ENCODE measurements around the gene KLHL20.
"Not testable (repeated sequence)": the region's sequence is repeated elsewhere in the genome, so short reads cannot be mapped to it uniquely, and the experiment has no call there.

The KLHL20 gene

DNA sequence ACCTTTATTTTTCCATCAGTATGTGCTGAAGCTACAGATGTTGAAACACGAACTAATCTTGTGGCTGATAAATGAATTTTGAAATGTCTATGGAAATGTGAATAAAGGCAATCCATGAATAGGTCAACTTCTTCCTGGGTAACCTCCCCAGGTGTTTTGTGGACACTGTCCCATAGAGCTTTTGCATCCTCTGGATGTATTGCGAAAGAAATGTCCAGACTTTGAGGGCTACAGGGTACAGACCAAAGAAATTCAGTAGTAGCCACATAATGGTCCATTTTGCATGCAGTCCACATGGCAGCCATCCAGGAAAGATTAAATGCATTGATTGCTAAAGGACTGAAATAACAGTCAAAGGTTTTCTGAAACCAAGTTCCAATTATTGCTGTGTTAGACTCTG is 88.2 kb downstream of the KLHL20 start:
- no peaks in the 10 kb centered on the region for H3K27me3 ChIP-seq (ENCODE audit: control insufficient read depth, insufficient read depth, low read length)
- H3K4me1 ChIP-seq (ENCODE audit: control insufficient read depth, insufficient read depth, low read length): no peaks in the 10 kb centered on the region
- H3K4me3 ChIP-seq (ENCODE audit: low read length): no peak overlapping the region
- no peaks in the 10 kb centered on the region for H3K36me3 ChIP-seq (ENCODE audit: control insufficient read depth, insufficient read depth, low read length)
- H3K9me3 ChIP-seq (ENCODE audit: control insufficient read depth, low read length): no peaks in the 10 kb centered on the region
- H3K9ac ChIP-seq (ENCODE audit: low read length): no peak overlapping the region

DNA sequence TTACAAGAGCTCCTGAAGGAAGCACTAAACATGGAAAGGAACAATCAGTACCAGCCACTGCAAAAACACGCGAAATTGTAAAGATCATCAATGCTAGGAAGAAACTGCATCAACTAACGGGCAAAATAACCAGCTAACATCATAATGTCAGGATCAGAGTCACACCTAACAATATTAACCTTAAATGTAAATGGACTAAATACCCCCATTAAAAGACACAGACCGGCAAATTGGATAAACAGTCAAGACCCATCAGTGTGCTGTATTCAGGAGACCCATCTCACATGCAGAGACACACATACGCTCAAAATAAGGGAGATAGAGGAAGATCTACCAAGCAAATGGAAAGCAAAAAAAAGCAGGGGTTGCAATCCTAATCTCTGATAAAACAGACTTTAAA is 98.9 kb downstream of the KLHL20 start:
- not testable (repeated sequence) for H3K4me3 ChIP-seq (ENCODE audit: low read length); H3K9me3 ChIP-seq (ENCODE audit: control insufficient read depth, low read length); H3K36me3 ChIP-seq (ENCODE audit: control insufficient read depth, insufficient read depth, low read length); H3K9ac ChIP-seq (ENCODE audit: low read length); H3K27me3 ChIP-seq (ENCODE audit: control insufficient read depth, insufficient read depth, low read length); H3K4me1 ChIP-seq (ENCODE audit: control insufficient read depth, insufficient read depth, low read length)

DNA sequence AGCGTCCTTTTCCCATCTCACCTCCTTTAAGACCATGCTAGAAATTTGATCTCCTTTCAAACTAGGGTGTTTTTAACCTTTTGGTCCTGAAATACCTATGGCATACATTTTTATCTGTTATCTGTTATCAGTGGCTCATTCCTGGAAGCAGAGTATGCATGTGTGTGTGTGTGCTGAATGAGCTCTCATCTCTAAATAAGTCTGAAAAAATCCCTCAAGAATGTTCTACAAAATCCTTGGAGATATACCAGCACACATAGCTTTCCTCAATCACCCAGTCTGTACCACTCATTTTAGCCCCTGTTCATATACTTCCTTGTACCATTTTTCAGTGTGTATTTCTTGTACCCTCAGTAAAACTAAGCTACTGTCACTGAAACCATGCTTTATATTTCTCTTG is 103.7 kb downstream of the KLHL20 start:
- peaks cover 4% of the 10 kb centered on the region for H3K4me1 ChIP-seq (ENCODE audit: control insufficient read depth, insufficient read depth, low read length)
- no peaks in the 10 kb centered on the region for H3K36me3 ChIP-seq (ENCODE audit: control insufficient read depth, insufficient read depth, low read length)
- no peaks in the 10 kb centered on the region for H3K27me3 ChIP-seq (ENCODE audit: control insufficient read depth, insufficient read depth, low read length)
- no peak overlapping the region for H3K4me3 ChIP-seq (ENCODE audit: low read length)
- H3K9me3 ChIP-seq (ENCODE audit: control insufficient read depth, low read length): no peaks in the 10 kb centered on the region
- H3K9ac ChIP-seq (ENCODE audit: low read length): no peak overlapping the region

DNA sequence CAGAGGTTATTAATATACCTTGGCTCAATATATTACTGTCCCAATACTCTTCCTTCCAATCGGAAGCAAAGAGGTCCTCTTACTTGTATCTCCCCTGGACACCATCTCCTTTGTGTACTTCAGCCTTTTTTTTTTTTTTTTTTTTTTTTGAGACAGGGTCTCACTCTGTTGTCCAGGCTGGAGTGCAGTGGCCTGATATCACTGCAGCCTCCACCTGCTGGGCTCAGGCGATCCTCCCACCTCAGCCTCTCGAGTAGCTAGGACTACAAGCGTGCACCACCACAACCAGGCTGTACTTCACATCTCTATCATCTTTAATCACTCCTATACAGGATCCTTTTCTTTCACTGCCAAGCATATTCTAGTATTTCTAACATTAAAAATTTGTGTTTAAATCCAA is 106.9 kb downstream of the KLHL20 start:
- H3K36me3 ChIP-seq (ENCODE audit: control insufficient read depth, insufficient read depth, low read length): no peaks in the 10 kb centered on the region

DNA sequence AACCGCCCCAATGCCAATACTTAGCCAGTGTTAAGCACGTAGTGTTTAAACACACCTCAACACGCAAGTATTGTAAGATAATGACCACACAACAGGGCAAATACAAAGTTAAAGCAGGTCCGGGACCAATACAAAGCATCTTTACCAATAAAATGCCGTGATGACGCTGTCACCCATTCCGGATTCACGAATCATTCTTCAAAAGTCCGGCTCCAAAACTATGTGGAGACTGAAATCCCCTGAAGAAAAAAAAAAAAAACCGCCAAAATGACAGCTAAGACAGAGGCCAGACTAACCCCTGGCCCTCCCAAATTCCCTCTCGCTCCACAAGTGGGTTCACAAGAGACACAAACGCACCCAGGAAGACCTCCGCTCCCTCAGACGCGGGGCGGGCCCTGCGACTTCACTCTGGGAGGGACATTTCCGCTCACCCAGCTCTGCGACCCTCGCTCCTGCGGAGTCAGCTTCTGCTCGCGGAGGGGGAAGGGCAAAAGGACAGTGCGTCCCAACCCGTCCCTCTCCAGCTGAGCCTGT is 109.1 kb downstream of the KLHL20 start:
- Histone ChIP-seq H3K4me3 (ENCODE audit: low read length) (peak overlapping the region; percentile 53), H3K9ac (ENCODE audit: low read length) (peak overlapping the region; percentile 75), H3K36me3 (ENCODE audit: control insufficient read depth, insufficient read depth, low read length) (no peaks in the 10 kb centered on the region), H3K27me3 (ENCODE audit: control insufficient read depth, insufficient read depth, low read length) (no peaks in the 10 kb centered on the region), H3K9me3 (ENCODE audit: control insufficient read depth, low read length) (no peaks in the 10 kb centered on the region), H3K4me1 (ENCODE audit: control insufficient read depth, insufficient read depth, low read length) (peaks cover 8% of the 10 kb centered on the region)

More for the DNA sequence above, 106.9 kb downstream of the KLHL20 start:
- no peak overlapping the region for H3K4me3 ChIP-seq (ENCODE audit: low read length)
- H3K4me1 ChIP-seq (ENCODE audit: control insufficient read depth, insufficient read depth, low read length): peaks cover 8% of the 10 kb centered on the region
- H3K27me3 ChIP-seq (ENCODE audit: control insufficient read depth, insufficient read depth, low read length): no peaks in the 10 kb centered on the region
- no peak overlapping the region for H3K9ac ChIP-seq (ENCODE audit: low read length)
- H3K9me3 ChIP-seq (ENCODE audit: control insufficient read depth, low read length): no peaks in the 10 kb centered on the region

DNA sequence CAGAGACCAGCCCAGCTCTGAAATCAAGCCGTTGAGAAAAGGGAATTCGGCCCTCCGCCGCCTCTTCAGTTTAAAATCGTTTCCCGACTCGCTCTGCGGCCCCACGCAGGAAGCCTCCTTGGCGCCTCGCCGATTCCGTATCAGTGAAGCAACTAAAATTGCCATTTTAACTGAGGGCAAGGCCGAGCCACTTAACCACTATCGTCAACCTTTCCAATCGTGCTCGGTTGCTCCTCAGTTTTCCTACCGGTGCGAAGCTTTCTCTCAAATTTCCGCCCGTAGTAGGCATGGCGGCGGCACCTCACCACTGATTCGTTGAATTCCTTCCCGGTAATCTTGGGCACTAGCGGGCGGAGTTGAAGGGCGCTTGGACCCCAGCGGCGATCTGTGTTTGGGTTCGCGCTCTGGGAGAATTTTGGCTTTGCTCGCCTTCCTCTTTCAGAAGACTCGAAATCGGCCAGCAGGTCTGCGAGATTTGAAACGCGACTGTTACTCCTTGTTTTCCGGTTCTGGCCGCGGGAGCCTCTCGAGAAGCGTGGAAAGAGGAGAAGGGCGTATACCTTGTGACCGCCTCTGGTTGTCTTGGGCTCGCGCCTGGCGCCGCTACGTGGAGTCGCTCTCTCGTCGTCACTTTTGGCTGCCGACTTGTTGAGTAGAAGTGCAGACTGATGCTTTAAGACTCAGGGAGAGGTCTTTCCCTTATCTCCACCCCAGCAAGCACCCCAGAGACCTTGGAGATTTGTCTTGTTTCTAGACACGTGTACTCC is 109.7 kb downstream of the KLHL20 start, which contains the start of the genes CENPL and DARS2:
Gene CENPL, minus strand, starts transcription at position 569 of the 767 bp plus-strand sequence. CDS start 13,584 bp downstream, outside the sequence.
Gene DARS2, plus strand, starts transcription at position 359 of the 767 bp plus-strand sequence. CDS start 557 bp downstream, outside the sequence.
- peaks cover 8% of the 10 kb centered on the region for H3K4me1 ChIP-seq (ENCODE audit: control insufficient read depth, insufficient read depth, low read length)
- H3K9me3 ChIP-seq (ENCODE audit: control insufficient read depth, low read length): no peaks in the 10 kb centered on the region
- H3K27me3 ChIP-seq (ENCODE audit: control insufficient read depth, insufficient read depth, low read length): no peaks in the 10 kb centered on the region
- peak within 1 kb of the TSS; percentile 75 for H3K9ac ChIP-seq (ENCODE audit: low read length)
- no peaks in the 10 kb centered on the region for H3K36me3 ChIP-seq (ENCODE audit: control insufficient read depth, insufficient read depth, low read length)
- H3K4me3 ChIP-seq (ENCODE audit: low read length): peak within 1 kb of the TSS; percentile 53

DNA sequence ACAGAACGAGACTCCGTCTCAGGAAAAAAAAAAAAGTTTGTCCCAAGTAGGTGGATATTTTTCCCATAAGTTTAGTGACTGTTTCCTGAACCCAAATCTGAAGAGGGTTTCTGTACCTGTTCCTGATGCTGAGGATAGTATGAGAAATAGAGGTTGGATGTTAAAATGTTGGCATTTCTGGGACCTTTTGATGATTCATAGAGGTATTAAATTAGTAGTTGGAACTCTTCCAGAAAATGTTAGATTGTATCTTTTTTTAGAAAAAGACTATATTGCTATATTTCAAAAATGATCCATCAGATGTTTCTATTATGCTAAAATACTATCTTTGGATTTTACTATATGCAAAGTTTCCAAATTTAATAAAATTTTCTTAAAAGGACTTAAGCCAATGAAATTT is 112.8 kb downstream of the KLHL20 start:
- H3K4me1 ChIP-seq (ENCODE audit: control insufficient read depth, insufficient read depth, low read length): peaks cover 8% of the 10 kb centered on the region
- no peak overlapping the region for H3K9ac ChIP-seq (ENCODE audit: low read length)
- no peaks in the 10 kb centered on the region for H3K9me3 ChIP-seq (ENCODE audit: control insufficient read depth, low read length)
- no peak overlapping the region for H3K4me3 ChIP-seq (ENCODE audit: low read length)
- no peaks in the 10 kb centered on the region for H3K27me3 ChIP-seq (ENCODE audit: control insufficient read depth, insufficient read depth, low read length)
- no peaks in the 10 kb centered on the region for H3K36me3 ChIP-seq (ENCODE audit: control insufficient read depth, insufficient read depth, low read length)

DNA sequence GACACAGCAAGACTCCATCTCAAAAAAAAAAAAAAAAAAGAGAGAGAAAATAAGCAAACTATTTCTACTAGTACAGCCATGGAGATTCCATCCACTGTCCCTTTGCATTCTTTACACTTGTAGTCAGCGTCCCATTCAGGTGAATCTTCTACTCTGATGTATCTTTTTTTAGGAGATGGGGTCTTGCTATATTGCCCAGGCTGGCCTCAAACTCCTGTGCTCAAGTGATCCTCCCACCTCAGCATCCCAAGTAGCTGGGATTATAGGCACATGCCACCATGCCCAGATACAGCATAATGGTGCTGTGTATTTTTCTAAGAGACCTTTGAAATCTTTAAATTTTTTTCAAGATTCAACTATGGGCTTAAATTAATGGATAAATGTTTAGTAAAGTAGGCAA is 118.0 kb downstream of the KLHL20 start:
- Histone ChIP-seq H3K4me3 (ENCODE audit: low read length) (no peak overlapping the region), H3K36me3 (ENCODE audit: control insufficient read depth, insufficient read depth, low read length) (no peaks in the 10 kb centered on the region), H3K4me1 (ENCODE audit: control insufficient read depth, insufficient read depth, low read length) (no peaks in the 10 kb centered on the region), H3K9me3 (ENCODE audit: control insufficient read depth, low read length) (no peaks in the 10 kb centered on the region), H3K9ac (ENCODE audit: low read length) (no peak overlapping the region), H3K27me3 (ENCODE audit: control insufficient read depth, insufficient read depth, low read length) (no peaks in the 10 kb centered on the region)

Measured in mucosa of stomach (tissue), 1 donor.